SU-DHL-6 (cell line): ENCODE measurements around the gene RASGRP2.

ENCODE experiments used
- H2AFZ ChIP-seq: fragments of 200-600 bp; sonication (generic); 2 replicates; pipeline ENCODE4 v1.6.1; 2014; ENCODE audit warnings: low read depth, mild to moderate bottlenecking, moderate library complexity, mixed read lengths, antibody characterized with exemption, low read length; ENCODE audit not compliant: severe bottlenecking
- H3F3A ChIP-seq: fragments of 200-600 bp; shearing (Covaris generic); 2 replicates; pipeline ENCODE4 v1.6.0; 2016; ENCODE audit warnings: antibody characterized with exemption, mild to moderate bottlenecking; ENCODE audit not compliant: insufficient read depth
- H3K27ac ChIP-seq: fragments of 200-600 bp; sonication (generic); 2 replicates; pipeline ENCODE4 v1.5.1; 2016; ENCODE audit warnings: low read depth, mild to moderate bottlenecking, low read length, moderate library complexity, mixed read lengths
- H3K27me3 ChIP-seq: fragments of 200-600 bp; sonication (generic), shearing (Covaris generic); 2 replicates; pipeline ENCODE4 v1.6.0; 2014; ENCODE audit warnings: mild to moderate bottlenecking, low read length
- H3K36me3 ChIP-seq: fragments of 200-600 bp; sonication (generic); 2 replicates; pipeline ENCODE4 v1.6.1; 2014; ENCODE audit warnings: mild to moderate bottlenecking, low read length, mixed read lengths
- H3K4me2 ChIP-seq: fragments of 300-600, 200-600 bp; shearing (Covaris generic), sonication (generic); 2 replicates; pipeline ENCODE4 v1.6.0; 2014; ENCODE audit warnings: low read length, low read depth, mild to moderate bottlenecking; ENCODE audit not compliant: poor library complexity, severe bottlenecking
- H3K4me3 ChIP-seq: fragments of 200-600 bp; sonication (generic); 2 replicates; pipeline ENCODE4 v1.5.1; 2014; ENCODE audit warnings: antibody characterized with exemption, low read length, mild to moderate bottlenecking, mixed read lengths; ENCODE audit not compliant: insufficient read depth, poor library complexity, severe bottlenecking
- H3K79me2 ChIP-seq: fragments of 200-600 bp; sonication (generic); 2 replicates; pipeline ENCODE4 v1.6.1; 2014; ENCODE audit warnings: mild to moderate bottlenecking, low read length, moderate library complexity; ENCODE audit not compliant: insufficient read depth
- H3K9ac ChIP-seq: fragments of 200-600 bp; sonication (generic); 2 replicates; pipeline ENCODE4 v1.7.0; 2014; ENCODE audit warnings: mild to moderate bottlenecking, low read length
- H3K9me2 ChIP-seq: fragments of 200-600 bp; sonication (generic); replicated peaks from 2 replicates; pipeline ENCODE4 v1.6.1; 2014; ENCODE audit warnings: low read length; ENCODE audit not compliant: insufficient read depth
- H3K9me3 ChIP-seq: fragments of 200-600 bp; sonication (generic); 2 replicates; pipeline ENCODE4 v1.6.1; 2014; ENCODE audit warnings: low read length, mixed read lengths; ENCODE audit not compliant: insufficient read depth
- H4K20me1 ChIP-seq: fragments of 200-600 bp; sonication (generic); 2 replicates; pipeline ENCODE4 v1.6.1; 2014; ENCODE audit warnings: low read depth, mild to moderate bottlenecking, antibody characterized with exemption, low read length, moderate library complexity, mixed read lengths
- CTCF ChIP-seq: fragments of 200-600 bp; sonication (generic); IDR thresholded peaks from one replicate; pipeline ENCODE4 v1.5.1; 2017; ENCODE audit warnings: antibody characterized with exemption, mild to moderate bottlenecking, low read length, moderate library complexity; ENCODE audit not compliant: insufficient read depth, poor library complexity, severe bottlenecking
- EZH2phosphoT487 ChIP-seq: fragments of 200-600 bp; sonication (generic), shearing (Covaris generic); conservative IDR thresholded peaks from 2 replicates; pipeline ENCODE4 v1.6.1; 2018; ENCODE audit warnings: mild to moderate bottlenecking, antibody characterized with exemption, low read length, moderate library complexity, mixed read lengths

The RASGRP2 gene

GRCh38 chr11:64719406-64719805 is 24.5 kb downstream of the RASGRP2 start:
- no peak overlapping the region for H2AFZ ChIP-seq
- TF ChIP-seq CTCF: no peak
- TF ChIP-seq EZH2phosphoT487: no peak
- H3K27ac ChIP-seq: no peak overlapping the region
- no peak overlapping the region for H3K4me2 ChIP-seq
- H3K9me2 ChIP-seq: no peaks in the 10 kb centered on the region
- no peaks in the 10 kb centered on the region for H3K9me3 ChIP-seq
- H3F3A ChIP-seq: no peaks in the 10 kb centered on the region
- no peaks in the 10 kb centered on the region for H3K27me3 ChIP-seq
- H3K4me3 ChIP-seq: no peak overlapping the region
- no peaks in the 10 kb centered on the region for H3K79me2 ChIP-seq
- no peaks in the 10 kb centered on the region for H4K20me1 ChIP-seq
- no peak overlapping the region for H3K9ac ChIP-seq
- H3K36me3 ChIP-seq: no peaks in the 10 kb centered on the region

GRCh38 chr11:64718780-64719124 is 25.2 kb downstream of the RASGRP2 start:
- TF ChIP-seq CTCF (no peak), EZH2phosphoT487 (no peak)
- H3K36me3 ChIP-seq: no peaks in the 10 kb centered on the region
- no peak overlapping the region for H3K4me2 ChIP-seq
- H3K9me2 ChIP-seq: no peaks in the 10 kb centered on the region
- H4K20me1 ChIP-seq: no peaks in the 10 kb centered on the region
- no peaks in the 10 kb centered on the region for H3K27me3 ChIP-seq
- H3F3A ChIP-seq: no peaks in the 10 kb centered on the region
- no peak overlapping the region for H3K4me3 ChIP-seq
- H2AFZ ChIP-seq: no peak overlapping the region
- no peak overlapping the region for H3K27ac ChIP-seq
- no peak overlapping the region for H3K9ac ChIP-seq
- H3K9me3 ChIP-seq: no peaks in the 10 kb centered on the region
- no peaks in the 10 kb centered on the region for H3K79me2 ChIP-seq

GRCh38 chr11:64718084-64718779 is 25.7 kb downstream of the RASGRP2 start:
- Histone ChIP-seq H3K9me3 (no peaks in the 10 kb centered on the region), H3K36me3 (no peaks in the 10 kb centered on the region), H3F3A (no peaks in the 10 kb centered on the region), H3K79me2 (no peaks in the 10 kb centered on the region), H3K9ac (no peak overlapping the region), H3K4me3 (no peak overlapping the region), H3K4me2 (no peak overlapping the region), H3K27ac (no peak overlapping the region), H3K9me2 (no peaks in the 10 kb centered on the region), H3K27me3 (no peaks in the 10 kb centered on the region), H2AFZ (no peak overlapping the region), H4K20me1 (no peaks in the 10 kb centered on the region)
- TF ChIP-seq EZH2phosphoT487 (no peak), CTCF (no peak)
